Measurements from ENCODE around the gene DMXL2.

DNA sequence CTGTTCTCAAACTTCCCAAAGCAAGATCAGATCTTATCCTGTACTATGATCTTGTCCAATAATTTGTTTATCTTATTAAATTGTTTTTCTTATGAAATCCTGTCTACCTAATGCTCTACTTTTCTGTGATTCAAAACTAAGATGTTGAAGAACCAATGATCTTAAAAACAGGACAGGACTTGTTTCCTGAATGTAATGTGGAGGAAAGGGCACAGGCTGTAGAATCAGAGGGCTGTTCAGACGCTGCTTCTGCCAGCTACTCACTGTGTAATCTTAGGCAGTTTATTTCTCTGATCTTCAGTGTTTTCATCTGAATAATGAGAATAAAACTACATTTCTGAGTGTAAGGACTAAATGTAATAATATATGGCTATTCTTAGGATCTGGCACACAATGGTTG is 20.1 kb upstream of the DMXL2 start:
- TF ChIP-seq, protein P1, sequence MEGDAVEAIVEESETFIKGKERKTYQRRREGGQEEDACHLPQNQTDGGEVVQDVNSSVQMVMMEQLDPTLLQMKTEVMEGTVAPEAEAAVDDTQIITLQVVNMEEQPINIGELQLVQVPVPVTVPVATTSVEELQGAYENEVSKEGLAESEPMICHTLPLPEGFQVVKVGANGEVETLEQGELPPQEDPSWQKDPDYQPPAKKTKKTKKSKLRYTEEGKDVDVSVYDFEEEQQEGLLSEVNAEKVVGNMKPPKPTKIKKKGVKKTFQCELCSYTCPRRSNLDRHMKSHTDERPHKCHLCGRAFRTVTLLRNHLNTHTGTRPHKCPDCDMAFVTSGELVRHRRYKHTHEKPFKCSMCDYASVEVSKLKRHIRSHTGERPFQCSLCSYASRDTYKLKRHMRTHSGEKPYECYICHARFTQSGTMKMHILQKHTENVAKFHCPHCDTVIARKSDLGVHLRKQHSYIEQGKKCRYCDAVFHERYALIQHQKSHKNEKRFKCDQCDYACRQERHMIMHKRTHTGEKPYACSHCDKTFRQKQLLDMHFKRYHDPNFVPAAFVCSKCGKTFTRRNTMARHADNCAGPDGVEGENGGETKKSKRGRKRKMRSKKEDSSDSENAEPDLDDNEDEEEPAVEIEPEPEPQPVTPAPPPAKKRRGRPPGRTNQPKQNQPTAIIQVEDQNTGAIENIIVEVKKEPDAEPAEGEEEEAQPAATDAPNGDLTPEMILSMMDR (IDR thresholded peaks at IDR 0.05; ENCODE audit: low read length) = no peak
- no peak for TF ChIP-seq EZH2 (IDR thresholded peaks at IDR 0.05; ENCODE audit: borderline replicate concordance, low read length)

All from OCI-LY1 (cell line).